HUDEP-2 (cell line): ENCODE measurements around the gene OBP2A.

ENCODE experiments used
- DNase-seq, 76 experiments: peaks; one replicate each; lab custom pipeline; 2025; ENCODE audit not compliant: unreplicated experiment in 76 of 76; lab: John Stamatoyannopoulos, UW

Gene OBP2A

DNA sequence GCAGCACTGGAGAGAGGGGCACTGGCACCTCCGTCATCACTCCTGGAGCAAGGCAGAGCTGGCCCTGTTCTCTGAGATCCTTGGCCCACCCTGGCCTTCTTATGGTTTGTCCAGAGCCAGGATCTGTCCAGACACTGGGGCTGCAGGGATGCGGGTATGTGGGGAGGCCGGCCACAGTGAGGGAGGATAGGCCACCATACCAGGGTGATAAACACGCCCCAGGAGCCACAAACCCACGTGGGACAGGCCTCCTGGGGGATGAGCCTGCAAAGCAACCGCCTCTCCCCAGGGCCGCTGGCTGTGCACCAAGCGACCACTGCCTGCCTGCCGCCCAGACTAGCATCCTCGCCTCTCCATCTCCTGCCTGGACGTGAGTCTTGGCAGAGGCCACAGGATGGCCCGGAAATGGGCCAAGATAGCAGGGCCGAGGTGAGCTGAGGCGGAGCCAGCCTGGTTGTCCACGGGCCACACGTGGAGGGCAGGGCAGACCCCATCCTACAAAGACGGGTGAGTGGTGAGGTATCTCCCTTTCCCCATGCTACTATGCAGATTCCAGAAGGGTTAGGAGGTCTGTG lies 4.5 kb downstream of the OBP2A start:
- no peak for DNase-seq

DNA sequence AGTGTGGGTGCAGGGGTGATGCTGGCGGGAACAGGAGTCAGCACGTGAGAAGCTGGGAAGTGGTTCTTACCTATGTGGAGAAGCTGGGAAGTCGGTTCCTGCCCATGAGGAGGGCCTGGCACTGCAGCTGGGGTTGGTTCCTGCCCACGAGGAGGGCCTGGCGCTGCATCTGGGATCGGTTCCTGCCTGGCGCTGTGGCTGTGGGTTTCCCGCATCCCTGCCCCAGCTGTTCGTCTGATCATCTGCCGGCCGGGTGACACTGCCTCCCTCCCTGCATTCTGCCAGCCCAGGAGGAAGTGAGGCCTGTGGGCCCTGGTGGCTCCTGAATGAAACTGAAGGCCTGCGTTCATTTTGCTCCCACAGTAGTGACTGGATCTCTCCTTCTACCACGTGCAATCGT lies 5.1 kb downstream of the OBP2A start:
- no peak for DNase-seq

DNA sequence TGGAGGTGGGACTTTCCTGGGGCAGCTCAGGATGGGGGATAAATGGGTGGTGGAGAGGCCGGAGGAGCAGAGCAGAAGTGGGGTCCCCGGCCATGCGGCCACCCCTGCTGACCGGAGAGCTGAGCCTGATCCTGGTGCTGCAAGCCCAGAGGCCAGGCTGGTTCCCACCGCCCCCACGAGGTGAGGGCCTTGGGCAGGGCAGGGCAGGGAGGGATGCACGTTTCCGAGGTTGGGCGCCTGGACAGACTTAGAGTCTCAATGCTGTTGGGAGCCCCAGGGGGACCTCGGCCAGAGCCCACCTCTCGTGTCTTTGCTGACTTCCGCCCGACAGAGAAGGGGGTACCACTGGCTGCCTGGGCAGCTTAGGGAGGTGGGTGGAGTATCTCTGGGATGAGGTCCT lies 5.5 kb downstream of the OBP2A start:
- no peak for DNase-seq

- DNase-seq: no peak
Observed at GRCh38 chr9:135552021-135552697, 6.2 kb downstream of the OBP2A start.

- DNase-seq: peak in 10 of 76 experiments; percentile 5 to 29 (median 11)
Observed at GRCh38 chr9:135552698-135553171, 6.8 kb downstream of the OBP2A start.

- DNase-seq: no peak
Observed at GRCh38 chr9:135554718-135555117, 8.8 kb downstream of the OBP2A start.

GRCh38 chr9:135555203-135555602 lies 9.3 kb downstream of the OBP2A start:
- DNase-seq: no peak

GRCh38 chr9:135555910-135556309 lies 10.0 kb downstream of the OBP2A start:
- no peak for DNase-seq

GRCh38 chr9:135559606-135560005 lies 13.7 kb downstream of the OBP2A start:
- no peak for DNase-seq

- no peak for DNase-seq
Observed at GRCh38 chr9:135561391-135562234, 15.7 kb downstream of the OBP2A start, which contains the start of gene PAEP. PAEP (plus strand) TSS chr9:135561756.

GRCh38 chr9:135562235-135562745 lies 16.4 kb downstream of the OBP2A start:
- DNase-seq: no peak

GRCh38 chr9:135563039-135563476 lies 17.1 kb downstream of the OBP2A start:
- DNase-seq: no peak

GRCh38 chr9:135563858-135564257 lies 17.9 kb downstream of the OBP2A start:
- no peak for DNase-seq

DNA sequence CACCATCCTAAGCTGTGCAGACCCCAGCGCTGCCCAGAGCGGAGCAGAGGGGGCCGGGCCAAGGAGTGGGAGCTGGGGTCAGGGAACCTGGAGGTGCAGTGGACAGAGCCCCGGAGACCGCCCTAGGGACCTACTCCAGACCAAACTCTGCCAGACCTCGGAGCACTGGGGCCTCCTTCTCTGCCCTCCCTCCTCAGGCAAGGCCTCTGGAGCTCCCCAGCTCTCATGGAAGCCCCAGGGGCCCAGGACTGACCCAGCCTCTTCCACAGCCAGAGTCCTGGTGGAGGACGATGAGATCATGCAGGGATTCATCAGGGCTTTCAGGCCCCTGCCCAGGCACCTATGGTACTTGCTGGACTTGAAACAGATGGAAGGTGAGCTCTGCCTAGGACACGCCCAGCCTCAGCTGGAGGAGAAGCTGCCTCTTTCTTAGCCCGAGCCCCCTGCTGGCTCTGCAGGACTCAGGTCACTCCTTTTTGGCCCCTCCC lies 19.3 kb downstream of the OBP2A start:
- no peak for DNase-seq

DNA sequence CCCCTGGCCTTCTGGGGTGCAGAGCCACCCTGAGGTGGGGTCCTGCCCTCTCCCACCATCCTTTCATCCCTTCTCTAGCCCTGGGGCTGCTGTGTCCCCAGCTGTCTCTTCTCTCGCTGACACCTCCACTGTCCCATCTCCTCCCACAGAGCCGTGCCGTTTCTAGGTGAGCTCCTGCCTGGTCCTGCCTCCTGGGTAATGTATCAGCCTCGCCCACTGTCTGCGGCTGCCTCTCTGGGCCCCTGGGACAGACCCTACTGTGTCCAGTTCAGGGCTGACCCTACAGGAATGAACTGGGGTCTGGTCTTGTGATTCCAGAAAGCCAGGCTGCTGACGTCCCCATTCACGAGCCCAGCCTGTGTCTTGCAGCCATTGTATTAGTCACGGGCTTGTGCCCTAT lies 19.7 kb downstream of the OBP2A start:
- DNase-seq: no peak

DNA sequence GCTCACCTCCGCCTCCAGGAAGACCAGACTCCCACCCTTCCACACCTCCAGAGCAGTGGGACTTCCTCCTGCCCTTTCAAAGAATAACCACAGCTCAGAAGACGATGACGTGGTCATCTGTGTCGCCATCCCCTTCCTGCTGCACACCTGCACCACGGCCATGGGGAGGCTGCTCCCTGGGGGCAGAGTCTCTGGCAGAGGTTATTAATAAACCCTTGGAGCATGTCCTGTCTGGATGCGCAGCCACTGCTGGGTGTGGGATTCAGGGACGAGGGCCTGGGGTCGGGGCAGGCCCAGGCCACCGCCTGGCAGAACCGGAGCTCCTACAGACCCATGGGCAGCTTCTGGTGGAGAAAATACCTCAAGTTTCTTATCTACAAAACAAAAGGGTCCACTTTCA lies 20.6 kb downstream of the OBP2A start:
- DNase-seq: no peak

DNA sequence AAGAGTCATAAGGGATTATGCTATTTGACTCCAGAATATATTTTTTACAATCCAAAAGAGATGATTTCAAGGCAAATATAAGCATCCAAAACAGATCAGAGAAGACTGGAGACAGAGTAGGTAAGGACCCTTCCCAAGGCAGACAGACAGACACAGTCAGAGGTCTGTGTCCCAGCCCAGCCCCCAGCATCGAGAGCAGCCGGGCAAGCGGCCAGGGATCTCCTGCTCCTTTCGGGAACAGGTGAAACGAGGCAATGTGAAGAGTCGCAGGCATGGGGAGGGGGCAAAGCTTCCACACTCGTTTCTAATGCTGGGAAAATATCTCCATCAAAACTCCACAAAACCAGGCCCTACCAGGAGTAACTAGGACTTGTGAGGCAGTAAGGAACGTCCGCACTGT lies 21.4 kb downstream of the OBP2A start:
- no peak for DNase-seq

DNA sequence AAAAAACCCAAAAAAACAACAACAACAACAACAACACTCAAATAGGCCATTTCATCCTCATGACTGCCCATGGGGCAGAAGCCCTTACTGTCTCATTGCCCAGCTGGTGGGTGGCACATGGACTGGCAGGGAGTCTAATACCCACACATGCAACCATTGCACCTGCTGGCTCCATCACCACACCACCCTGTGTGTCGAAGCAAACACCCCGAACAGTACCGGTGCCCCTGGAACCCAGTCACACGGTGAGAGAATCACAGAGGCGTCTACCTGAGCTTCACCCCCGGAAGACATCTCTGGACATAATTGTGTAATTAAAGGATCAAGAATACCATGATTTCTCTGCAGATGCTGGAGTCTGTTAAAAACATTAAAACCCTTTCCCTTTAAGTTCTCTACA lies 22.1 kb downstream of the OBP2A start:
- no peak for DNase-seq

GRCh38 chr9:135570456-135570855 lies 24.5 kb downstream of the OBP2A start:
- no peak for DNase-seq

DNA sequence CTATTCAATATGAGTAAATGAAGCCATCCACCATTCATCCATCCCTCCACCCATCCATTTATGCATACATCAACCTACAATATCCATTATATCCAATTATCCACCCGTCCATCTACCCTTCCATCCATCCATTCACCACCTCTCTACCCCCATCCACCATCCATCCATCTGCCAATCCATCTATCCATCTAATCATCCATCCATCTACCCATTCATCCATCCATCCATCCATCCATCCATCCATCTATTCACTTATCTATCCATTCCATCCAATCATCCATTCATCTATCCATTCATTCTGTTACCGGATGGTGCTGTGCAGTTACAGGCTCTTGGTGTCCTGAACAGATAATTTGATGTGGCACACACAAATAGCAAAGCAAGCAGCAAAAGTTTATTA lies 26.3 kb downstream of the OBP2A start:
- no peak for DNase-seq

- no peak for DNase-seq
Observed at GRCh38 chr9:135573124-135573523, 27.2 kb downstream of the OBP2A start.
